Measurements from ENCODE around the gene ARHGEF25.

GRCh38 chr12:57657744-57658143 is 46.5 kb downstream of the ARHGEF25 start:
- no peak for TF ChIP-seq EZH2 (IDR thresholded peaks at IDR 0.05; ENCODE audit: borderline replicate concordance, low read depth, low read length, poor library complexity, severe bottlenecking)
- no peak for TF ChIP-seq CTCF (conservative IDR thresholded peaks at IDR 0.05; ENCODE audit: low read depth, low read length)
